ENCODE data around the gene SYNE2.

The SYNE2 gene

GRCh38 chr14:63875311-63875710 lies 22.5 kb downstream of the SYNE2 start:
- no peak for DNase-seq

- DNase-seq, result no peak
Observed at GRCh38 chr14:63877550-63877939, 24.7 kb downstream of the SYNE2 start.

GRCh38 chr14:63878052-63878451 lies 25.2 kb downstream of the SYNE2 start:
- no peak for DNase-seq

- no peak for DNase-seq
Observed at GRCh38 chr14:63878792-63879191, 26.0 kb downstream of the SYNE2 start.

- DNase-seq, result no peak
Observed at GRCh38 chr14:63881926-63882325, 29.1 kb downstream of the SYNE2 start.

- DNase-seq, result no peak
Observed at GRCh38 chr14:63887899-63888298, 35.1 kb downstream of the SYNE2 start.

GRCh38 chr14:63890553-63890952 lies 37.7 kb downstream of the SYNE2 start:
- no peak for DNase-seq

GRCh38 chr14:63891148-63891975 lies 38.6 kb downstream of the SYNE2 start:
- no peak for DNase-seq

GRCh38 chr14:63892265-63892664 lies 39.5 kb downstream of the SYNE2 start:
- no peak for DNase-seq

- DNase-seq, result no peak
Observed at GRCh38 chr14:63893701-63894458, 41.1 kb downstream of the SYNE2 start.

- DNase-seq, result no peak
Observed at GRCh38 chr14:63895510-63895909, 42.7 kb downstream of the SYNE2 start.

GRCh38 chr14:63896278-63896720 lies 43.5 kb downstream of the SYNE2 start:
- DNase-seq, result no peak

GRCh38 chr14:63897721-63898163 lies 44.9 kb downstream of the SYNE2 start:
- DNase-seq, result no peak

GRCh38 chr14:63899953-63900352 lies 47.1 kb downstream of the SYNE2 start:
- no peak for DNase-seq

- no peak for DNase-seq
Observed at GRCh38 chr14:63901434-63902085, 48.8 kb downstream of the SYNE2 start.

- DNase-seq, result no peak
Observed at GRCh38 chr14:63902375-63902976, 49.7 kb downstream of the SYNE2 start.

GRCh38 chr14:63904724-63905123 lies 51.9 kb downstream of the SYNE2 start:
- no peak for DNase-seq

GRCh38 chr14:63905370-63905769 lies 52.6 kb downstream of the SYNE2 start:
- no peak for DNase-seq

- DNase-seq, result no peak
Observed at GRCh38 chr14:63908667-63909264, 56.0 kb downstream of the SYNE2 start.

- no peak for DNase-seq
Observed at GRCh38 chr14:63909984-63910383, 57.2 kb downstream of the SYNE2 start.

- no peak for DNase-seq
Observed at GRCh38 chr14:63910583-63911363, 58.0 kb downstream of the SYNE2 start.

- DNase-seq, result no peak
Observed at GRCh38 chr14:63911404-63911803, 58.6 kb downstream of the SYNE2 start.
